ENCODE data around the gene RAPGEF3. TPM values are rescaled to one million over a fixed set of nuclear protein-coding genes. Genes with fewer than 3 reads are reported as not detected.
A peak's percentile ranks its signal among the peaks of the same experiment; 100 is the strongest.

The RAPGEF3 gene
- total RNA-seq, 1 experiment from 2014 or later, result 2.6 TPM

DNA sequence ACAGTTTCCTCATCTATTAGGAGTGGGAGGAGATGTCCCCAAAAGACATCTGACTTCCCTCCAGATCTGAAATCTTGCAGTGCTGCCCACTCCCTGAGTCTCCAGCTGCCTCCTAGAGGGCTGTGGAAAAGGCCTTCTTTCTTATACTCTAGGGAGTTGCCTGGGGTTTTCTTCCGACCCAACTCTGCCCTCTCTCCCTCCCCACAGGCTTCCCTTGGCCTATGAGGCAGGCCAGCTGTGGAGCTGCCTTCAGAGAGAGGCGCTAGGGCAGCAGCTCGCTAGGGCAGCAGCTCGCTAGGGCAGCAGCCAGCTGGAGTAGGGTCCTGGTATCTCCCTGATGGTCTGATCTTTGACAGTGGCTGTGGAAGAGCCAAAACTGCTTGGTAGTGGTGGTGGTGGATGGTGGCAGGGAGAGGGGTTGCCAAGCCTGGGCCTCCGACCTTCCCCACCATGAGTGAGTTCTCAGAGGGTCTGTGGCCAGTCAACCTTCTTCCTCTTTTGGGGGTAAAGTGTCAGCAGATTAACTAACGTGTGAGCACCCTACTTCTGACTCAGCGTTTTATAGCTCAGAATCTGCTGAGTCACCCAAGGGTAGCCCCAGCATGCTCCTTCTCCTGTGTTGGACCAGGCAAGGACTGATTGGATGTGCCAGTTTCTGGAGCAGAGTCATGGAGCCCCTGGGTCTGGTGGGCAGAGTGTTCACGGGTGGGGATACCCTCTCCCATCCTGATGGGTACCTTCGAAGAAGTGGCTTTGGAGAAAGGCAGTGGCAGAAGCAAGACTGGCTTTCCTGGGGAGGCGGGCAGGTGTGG, 16.6 kb upstream of the RAPGEF3 start:
- peak; percentile 44 for DNase-seq (ENCODE audit: low read depth)

- no peak for DNase-seq (ENCODE audit: low read depth)
Measured at GRCh38 chr12:47774663-47775062, 16.0 kb upstream of the RAPGEF3 start.

GRCh38 chr12:47773858-47774580, 15.3 kb upstream of the RAPGEF3 start:
- DNase-seq (ENCODE audit: low read depth), result no peak

DNA sequence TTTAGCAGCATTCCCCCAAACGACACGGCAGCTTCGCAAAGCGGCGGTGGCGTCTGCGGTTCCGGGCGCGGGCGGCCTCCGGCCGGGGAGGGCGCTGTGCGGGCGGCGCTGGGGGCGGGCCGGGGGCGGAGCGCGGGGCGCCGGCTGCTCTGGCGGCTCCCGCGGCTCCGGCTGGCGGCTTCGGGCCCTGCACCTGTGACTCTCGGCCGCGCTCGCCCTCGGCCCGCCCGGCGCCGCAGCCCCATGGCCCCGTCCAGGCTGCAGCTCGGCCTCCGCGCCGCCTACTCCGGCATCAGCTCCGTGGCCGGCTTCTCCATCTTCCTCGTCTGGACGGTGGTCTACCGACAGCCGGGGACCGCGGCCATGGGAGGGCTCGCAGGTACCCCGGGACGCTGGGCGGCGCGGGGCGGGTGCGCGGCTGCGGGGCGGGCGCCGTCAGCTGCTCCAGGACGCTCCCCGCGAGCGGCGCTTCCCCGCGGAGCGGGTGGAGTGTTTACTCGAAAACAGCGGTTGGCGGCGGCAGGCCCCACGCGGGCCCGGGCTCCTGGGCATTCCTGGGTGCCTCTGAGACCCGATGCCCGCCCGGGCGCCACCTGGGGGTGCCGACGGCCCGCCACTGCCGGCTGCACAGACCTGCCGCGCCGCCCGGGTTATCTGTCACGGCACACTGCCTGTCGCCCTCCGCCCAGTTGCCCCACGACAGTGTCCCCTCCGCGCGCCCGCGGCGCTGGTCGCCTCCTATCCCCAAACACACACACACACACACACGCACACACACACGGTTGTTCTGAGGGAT, 14.6 kb upstream of the RAPGEF3 start, which contains the start of gene SLC48A1:
Gene SLC48A1, plus strand, starts transcription at position 177 of the 796 bp plus-strand sequence. Its CDS starts 67 bp downstream, at position 244.
- peak; percentile 49 for DNase-seq (ENCODE audit: low read depth)

DNA sequence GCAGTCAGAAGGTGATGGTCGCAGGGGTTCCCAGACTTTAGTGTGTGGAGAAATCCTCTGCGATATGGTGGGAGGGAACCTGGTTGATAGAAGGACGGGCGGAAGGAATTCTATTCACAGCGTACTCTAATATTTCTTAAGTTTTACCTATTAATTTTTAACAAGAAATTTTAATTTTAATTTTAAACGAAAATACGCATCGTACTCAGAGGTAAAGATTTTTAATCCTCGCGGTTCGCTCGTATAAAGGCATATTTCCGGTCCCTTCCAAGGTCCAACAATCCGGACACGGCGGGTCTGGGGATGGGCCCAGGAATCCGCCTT, 14.0 kb upstream of the RAPGEF3 start:
- no peak for DNase-seq (ENCODE audit: low read depth)

GRCh38 chr12:47772094-47772660, 13.5 kb upstream of the RAPGEF3 start:
- DNase-seq (ENCODE audit: low read depth), result no peak

GRCh38 chr12:47771304-47771703, 12.6 kb upstream of the RAPGEF3 start:
- no peak for DNase-seq (ENCODE audit: low read depth)

DNA sequence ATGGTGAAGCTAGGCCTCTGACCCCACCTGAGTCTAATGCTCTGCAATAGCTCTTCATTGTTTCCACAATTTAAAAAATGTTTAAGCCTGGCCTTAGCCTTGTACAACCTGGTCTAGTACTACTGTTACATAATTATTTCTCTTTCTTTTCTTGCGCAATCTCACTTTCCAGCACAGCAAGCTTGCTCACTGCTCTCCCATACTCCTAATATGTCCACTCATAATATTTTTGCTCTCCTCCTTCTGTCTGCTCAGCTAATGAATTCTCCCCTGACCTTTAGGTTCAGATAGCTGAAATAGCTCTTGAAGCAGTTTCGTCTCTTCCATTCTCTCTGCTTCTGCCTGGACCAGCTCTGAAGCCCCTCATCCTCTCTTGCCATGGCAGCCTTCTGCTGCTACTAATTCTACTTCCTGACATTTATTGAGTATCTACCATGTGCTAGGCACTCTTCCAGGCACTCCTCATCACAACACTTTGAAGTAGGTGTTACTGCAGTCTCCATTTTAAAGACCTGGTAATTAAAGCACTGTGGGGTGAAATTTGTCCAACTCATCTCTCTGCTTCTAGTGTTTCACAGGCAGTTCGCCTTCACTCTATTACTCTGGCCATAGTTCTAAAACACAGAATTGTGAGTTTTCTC, 11.5 kb upstream of the RAPGEF3 start:
- no peak for DNase-seq (ENCODE audit: low read depth)

DNA sequence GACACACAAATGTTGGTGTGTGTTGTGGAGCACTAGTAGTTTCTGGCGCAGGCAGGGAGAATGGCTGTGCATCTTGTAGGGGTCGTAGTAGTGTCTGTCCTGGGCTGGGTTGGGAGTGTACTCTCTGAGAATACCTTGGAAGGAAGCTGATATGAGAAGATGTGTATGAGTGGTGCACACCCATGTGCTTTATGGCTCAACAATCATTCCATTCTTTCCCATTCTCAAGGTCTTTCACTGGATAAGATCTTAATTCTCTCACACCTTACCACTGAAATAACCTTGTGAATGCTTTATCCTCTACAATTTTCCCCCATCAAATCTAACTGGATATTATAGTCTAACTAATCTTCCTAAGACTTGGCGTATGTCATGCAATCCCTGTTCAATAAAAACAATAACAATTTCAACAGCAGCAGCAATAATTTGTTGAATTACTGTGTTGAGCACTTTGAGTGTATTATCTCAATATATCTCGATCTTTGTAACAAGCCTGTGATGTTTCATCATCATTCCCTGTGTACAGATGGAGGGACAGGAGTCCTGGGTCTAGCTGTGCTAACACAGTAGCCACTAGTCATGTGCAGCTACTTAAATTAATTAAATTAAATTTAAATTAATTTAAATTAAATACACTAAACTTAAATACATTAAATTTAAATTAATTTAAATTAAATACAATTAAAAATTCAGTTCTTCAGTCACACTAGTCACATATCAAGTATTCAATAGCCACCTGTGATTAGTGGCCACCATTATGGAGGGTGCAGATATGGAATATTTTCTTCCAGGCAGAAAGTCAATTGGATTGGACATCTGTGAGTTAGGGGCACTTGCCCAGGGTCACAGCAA, 10.8 kb upstream of the RAPGEF3 start:
- DNase-seq (ENCODE audit: low read depth), result no peak

DNA sequence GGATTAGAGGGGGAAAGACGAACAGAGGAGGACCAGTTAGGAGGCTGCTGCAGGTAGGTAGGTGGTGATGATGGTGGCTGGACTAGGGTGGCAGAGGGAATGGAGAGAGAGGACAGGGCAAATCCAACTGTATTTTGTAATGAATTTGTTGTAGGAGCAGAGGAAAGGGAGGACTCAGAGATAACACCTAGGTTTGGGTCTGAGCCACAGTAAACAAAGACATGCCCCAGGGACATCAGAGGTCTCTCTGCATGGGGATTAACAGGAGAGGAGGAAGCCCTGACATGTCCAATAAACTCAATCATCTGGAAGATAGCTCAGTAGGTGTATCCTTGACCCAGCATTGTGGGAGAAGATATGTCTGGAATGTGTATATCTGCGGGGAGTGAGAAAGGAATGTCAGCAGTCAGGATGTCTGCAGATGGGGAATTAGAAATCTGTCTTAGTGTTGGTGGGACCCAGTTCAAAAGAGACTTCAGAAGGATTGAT, 9.7 kb upstream of the RAPGEF3 start:
- DNase-seq (ENCODE audit: low read depth), result peak; percentile 94

- DNase-seq (ENCODE audit: low read depth), result no peak
Measured at GRCh38 chr12:47767216-47767724, 8.6 kb upstream of the RAPGEF3 start.

DNA sequence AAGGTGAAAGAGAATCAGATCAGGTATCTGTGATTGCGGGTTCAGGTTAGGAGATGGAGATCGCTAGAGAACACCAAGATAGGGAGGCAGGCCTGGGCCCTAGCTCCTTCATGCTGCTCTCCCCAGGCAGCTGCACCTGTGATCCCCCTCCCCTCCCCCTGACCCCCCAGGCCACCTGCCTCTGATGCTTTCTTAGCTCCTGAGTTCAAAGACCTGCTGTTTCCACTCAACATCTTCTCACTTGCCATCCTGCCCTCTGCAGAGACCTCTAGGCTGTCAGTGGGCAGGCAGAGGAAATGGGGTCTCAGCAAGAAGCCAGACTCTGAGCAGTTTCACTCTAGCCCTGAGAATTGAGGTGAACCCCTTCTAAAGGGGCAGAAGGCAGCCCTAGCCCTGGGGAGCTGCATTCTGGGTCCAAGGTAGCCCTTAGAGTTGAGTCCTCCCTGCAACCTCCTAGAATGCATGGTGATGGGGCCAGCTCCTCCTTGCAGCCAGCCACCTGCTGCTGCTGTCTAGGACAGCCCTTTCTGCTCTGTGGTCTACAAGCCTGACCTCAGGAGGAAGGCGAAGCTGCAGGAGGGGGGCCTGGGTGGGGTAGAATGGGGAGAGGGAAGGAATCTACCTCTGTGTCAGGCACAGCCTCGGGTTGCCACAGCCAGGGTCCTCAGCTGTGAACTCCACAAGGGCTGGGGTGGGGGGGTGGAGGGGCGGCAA, 8.0 kb upstream of the RAPGEF3 start:
- DNase-seq (ENCODE audit: low read depth), result no peak

- peak; percentile 46 for DNase-seq (ENCODE audit: low read depth)
Measured at GRCh38 chr12:47763481-47764346, 5.0 kb upstream of the RAPGEF3 start.

GRCh38 chr12:47762850-47763465, 4.3 kb upstream of the RAPGEF3 start:
- DNase-seq (ENCODE audit: low read depth), result no peak

GRCh38 chr12:47758584-47758833, 171 bp downstream of the RAPGEF3 start:
- no peak for DNase-seq (ENCODE audit: low read depth)

DNA sequence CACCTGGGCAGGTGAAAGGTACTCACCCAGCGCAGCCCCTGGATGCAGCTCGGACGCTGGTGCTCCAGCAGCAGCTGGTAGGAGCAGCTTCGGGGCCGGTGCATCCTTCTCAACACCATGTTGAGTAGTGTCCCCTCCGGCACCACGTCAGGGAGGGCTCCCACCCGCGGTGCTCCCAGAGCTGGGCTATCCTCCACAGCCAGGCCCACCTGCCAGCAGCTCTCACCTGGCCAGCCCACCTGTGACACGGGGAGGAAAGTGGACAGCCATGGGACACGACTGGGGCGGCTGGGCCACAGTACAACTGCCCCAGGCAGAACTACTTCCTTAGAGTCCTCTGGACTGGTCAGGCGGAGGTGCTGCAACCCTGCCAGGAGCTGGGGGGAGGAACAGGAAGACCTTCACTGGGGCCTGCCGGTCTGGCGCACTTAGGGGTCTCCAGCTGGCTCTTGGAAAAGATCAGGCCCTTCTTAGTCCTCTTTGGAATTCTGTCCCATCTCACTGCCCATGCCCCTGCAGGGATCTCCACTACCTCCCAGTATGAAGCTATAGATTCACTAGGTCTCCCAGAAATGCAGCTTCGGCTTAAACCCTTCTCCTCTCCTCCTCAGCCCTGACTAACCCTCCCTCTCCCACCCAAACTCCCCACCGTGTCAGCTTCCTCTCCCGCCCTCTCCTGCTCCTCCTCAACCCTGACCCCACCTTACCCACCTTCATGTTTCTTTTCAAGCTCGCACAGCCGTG, 668 bp downstream of the RAPGEF3 start:
- no peak for DNase-seq (ENCODE audit: low read depth)

DNA sequence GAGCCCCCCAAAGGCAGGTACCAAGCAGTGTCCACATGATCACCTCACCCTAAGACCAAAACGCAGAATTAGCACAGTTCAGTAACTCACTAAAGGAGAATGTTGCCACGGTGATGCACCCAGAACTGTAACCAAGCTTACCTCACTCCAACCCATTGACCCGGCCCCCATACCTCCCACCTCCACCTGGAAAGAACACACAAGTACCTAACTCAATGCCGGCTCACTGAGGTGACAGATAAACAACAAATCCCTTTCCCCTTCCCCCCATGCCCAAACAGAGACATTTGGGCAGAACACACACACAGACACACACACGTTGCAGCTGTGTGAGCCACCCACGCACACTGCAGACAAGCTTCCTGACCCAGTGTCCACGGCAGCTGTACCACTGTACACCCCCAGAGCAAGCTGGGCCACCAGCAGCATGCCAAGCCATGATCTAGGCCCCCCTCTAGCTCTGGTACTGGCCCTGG, 1.3 kb downstream of the RAPGEF3 start:
- DNase-seq (ENCODE audit: low read depth), result no peak
